Parathyroid adenoma (tissue), 2 donors: ENCODE measurements around the gene SLPI.

Experiments used
- H2AFZ ChIP-seq: fragments of 300-600 bp; sonication (generic); one replicate; pipeline ENCODE4 v1.7.0; 2017; ENCODE audit warnings: antibody characterized with exemption, mild to moderate bottlenecking
- H3K27ac ChIP-seq: fragments of 300-600 bp; sonication (generic); one replicate; pipeline ENCODE4 v1.7.0; 2017
- H3K27me3 ChIP-seq: fragments of 300-600 bp; sonication (generic); one replicate; pipeline ENCODE4 v1.7.0; 2017; ENCODE audit warnings: low read length; ENCODE audit not compliant: control insufficient read depth, insufficient read depth
- H3K36me3 ChIP-seq: fragments of 300-600 bp; sonication (generic); one replicate; pipeline ENCODE4 v1.7.0; 2017; ENCODE audit warnings: low read length; ENCODE audit not compliant: control insufficient read depth, insufficient read depth
- H3K4me1 ChIP-seq: fragments of 300-600 bp; sonication (generic); one replicate; pipeline ENCODE4 v1.7.0; 2017; ENCODE audit warnings: control low read depth
- H3K4me2 ChIP-seq: fragments of 300-600 bp; sonication (generic); one replicate; pipeline ENCODE4 v1.7.0; 2017; ENCODE audit warnings: low read length
- H3K4me3 ChIP-seq: fragments of 300-600 bp; sonication (generic); one replicate; pipeline ENCODE4 v1.7.0; 2017; ENCODE audit warnings: low read depth, low read length
- H3K79me2 ChIP-seq: fragments of 300-600 bp; sonication (generic); one replicate; pipeline ENCODE4 v1.7.0; 2017; ENCODE audit warnings: control low read depth
- H3K9ac ChIP-seq: fragments of 300-600 bp; sonication (generic); one replicate; pipeline ENCODE4 v1.7.0; 2017; ENCODE audit warnings: mild to moderate bottlenecking
- H3K9me3 ChIP-seq: fragments of 300-600 bp; sonication (generic); one replicate; pipeline ENCODE4 v1.7.0; 2017; ENCODE audit warnings: low read length; ENCODE audit not compliant: control insufficient read depth
- CTCF ChIP-seq: fragments of 300-600 bp; sonication (generic); IDR thresholded peaks from one replicate; pipeline ENCODE4 v1.7.0; 2017; ENCODE audit warnings: antibody characterized with exemption, mild to moderate bottlenecking
- donor health status: primary hyperparathyroidism.

Gene SLPI

GRCh38 chr20:45258259-45258658, 3.9 kb upstream of the SLPI start:
- H3K36me3 ChIP-seq, result no peaks in the 10 kb centered on the region
- no peaks in the 10 kb centered on the region for H3K27me3 ChIP-seq
- TF ChIP-seq CTCF, result no peak

GRCh38 chr20:45257711-45258110, 3.3 kb upstream of the SLPI start:
- Histone ChIP-seq H3K9me3 (no peaks in the 10 kb centered on the region), H3K79me2 (no peaks in the 10 kb centered on the region), H3K36me3 (no peaks in the 10 kb centered on the region), H3K27me3 (no peaks in the 10 kb centered on the region), H3K27ac (no peak overlapping the region), H3K4me3 (no peak overlapping the region), H3K9ac (no peak overlapping the region), H3K4me2 (no peak overlapping the region), H3K4me1 (peaks cover 10% of the 10 kb centered on the region), H2AFZ (no peak overlapping the region)
- TF ChIP-seq CTCF, result no peak

More at GRCh38 chr20:45258259-45258658, 3.9 kb upstream of the SLPI start:
- Histone ChIP-seq H3K79me2 (no peaks in the 10 kb centered on the region), H3K4me2 (no peak overlapping the region), H3K9me3 (no peaks in the 10 kb centered on the region), H3K9ac (no peak overlapping the region), H3K4me3 (no peak overlapping the region), H3K4me1 (peaks cover 10% of the 10 kb centered on the region), H2AFZ (no peak overlapping the region), H3K27ac (no peak overlapping the region)

GRCh38 chr20:45257161-45257560, 2.8 kb upstream of the SLPI start:
- Histone ChIP-seq H3K36me3 (no peaks in the 10 kb centered on the region), H3K27ac (no peak overlapping the region), H3K4me2 (no peak overlapping the region), H3K79me2 (no peaks in the 10 kb centered on the region), H2AFZ (no peak overlapping the region), H3K4me1 (peaks cover 10% of the 10 kb centered on the region), H3K4me3 (no peak overlapping the region), H3K9me3 (no peaks in the 10 kb centered on the region), H3K9ac (no peak overlapping the region), H3K27me3 (no peaks in the 10 kb centered on the region)
- no peak for TF ChIP-seq CTCF

- Histone ChIP-seq H3K4me3 (no peak overlapping the region), H3K4me2 (no peak overlapping the region), H3K27me3 (no peaks in the 10 kb centered on the region), H3K9ac (no peak overlapping the region), H3K36me3 (no peaks in the 10 kb centered on the region), H3K27ac (no peak overlapping the region), H3K79me2 (no peaks in the 10 kb centered on the region), H2AFZ (no peak overlapping the region), H3K9me3 (no peaks in the 10 kb centered on the region), H3K4me1 (peaks cover 10% of the 10 kb centered on the region)
- no peak for TF ChIP-seq CTCF
These were observed 1.1 kb downstream of the SLPI start for GRCh38 chr20:45253261-45253660.

- H3K4me1 ChIP-seq, result peaks cover 10% of the 10 kb centered on the region
- no peak for TF ChIP-seq CTCF
- no peaks in the 10 kb centered on the region for H3K9me3 ChIP-seq
- H3K4me3 ChIP-seq, result no peak overlapping the region
- no peaks in the 10 kb centered on the region for H3K79me2 ChIP-seq
- H3K36me3 ChIP-seq, result no peaks in the 10 kb centered on the region
- no peaks in the 10 kb centered on the region for H3K27me3 ChIP-seq
- no peak overlapping the region for H3K9ac ChIP-seq
- no peak overlapping the region for H3K4me2 ChIP-seq
- H3K27ac ChIP-seq, result no peak overlapping the region
- no peak overlapping the region for H2AFZ ChIP-seq
These were observed 2.3 kb downstream of the SLPI start for GRCh38 chr20:45251884-45252560.
